CD4-positive, alpha-beta T cell treated with Interleukin-6 for 4 hours (primary cell): Measurements from ENCODE around the gene TUBB1.
"Not testable (repeated sequence)": the region's sequence is repeated elsewhere in the genome, so short reads cannot be mapped to it uniquely, and the experiment has no call there.

Experiments
- DNase-seq: peaks from one replicate; pipeline ENCODE4 v3.0.0-alpha.2; 2020; ENCODE audit warnings: mixed read lengths

The TUBB1 gene

GRCh38 chr20:59024111-59024530, 4.9 kb downstream of the TUBB1 start:
- no peak for DNase-seq

GRCh38 chr20:59025086-59025485, 5.9 kb downstream of the TUBB1 start:
- DNase-seq = no peak

- no peak for DNase-seq
Observed at GRCh38 chr20:59025511-59025910, 6.3 kb downstream of the TUBB1 start.

GRCh38 chr20:59026904-59027740, 7.9 kb downstream of the TUBB1 start:
- DNase-seq = no peak

- DNase-seq = no peak
Observed at GRCh38 chr20:59027741-59028320, 8.6 kb downstream of the TUBB1 start.

GRCh38 chr20:59028812-59029211, 9.6 kb downstream of the TUBB1 start:
- no peak for DNase-seq

- no peak for DNase-seq
Observed at GRCh38 chr20:59030911-59031563, 11.8 kb downstream of the TUBB1 start.

GRCh38 chr20:59031564-59032022, 12.4 kb downstream of the TUBB1 start:
- DNase-seq = peak; percentile 9

- DNase-seq = peak; percentile 99
Observed at GRCh38 chr20:59032023-59032712, 12.9 kb downstream of the TUBB1 start, which contains the start of gene ATP5F1E. Gene ATP5F1E, minus strand, starts transcription at chr20:59032335. Its CDS starts 84 bp downstream, at chr20:59032251.

GRCh38 chr20:59032713-59033059, 13.5 kb downstream of the TUBB1 start:
- no peak for DNase-seq

- no peak for DNase-seq
Observed at GRCh38 chr20:59033093-59033492, 13.9 kb downstream of the TUBB1 start.

- no peak for DNase-seq
Observed at GRCh38 chr20:59033616-59034165, 14.5 kb downstream of the TUBB1 start.

GRCh38 chr20:59035381-59035780, 16.2 kb downstream of the TUBB1 start:
- no peak for DNase-seq

- no peak for DNase-seq
Observed at GRCh38 chr20:59037386-59037785, 18.2 kb downstream of the TUBB1 start.

- DNase-seq = no peak
Observed at GRCh38 chr20:59039233-59039632, 20.0 kb downstream of the TUBB1 start.

- no peak for DNase-seq
Observed at GRCh38 chr20:59040667-59041066, 21.4 kb downstream of the TUBB1 start.

- DNase-seq = not testable (repeated sequence)
Observed at GRCh38 chr20:59041487-59041886, 22.3 kb downstream of the TUBB1 start.

GRCh38 chr20:59042151-59042795, 23.0 kb downstream of the TUBB1 start, which contains the start of gene PRELID3B:
Gene PRELID3B, minus strand, starts transcription at chr20:59042786. Its CDS starts 56 bp downstream, at chr20:59042730.
- no peak for DNase-seq

- peak; percentile 96 for DNase-seq
Observed at GRCh38 chr20:59042796-59043631, 23.8 kb downstream of the TUBB1 start.

- no peak for DNase-seq
Observed at GRCh38 chr20:59043698-59044097, 24.5 kb downstream of the TUBB1 start.

GRCh38 chr20:59044295-59044694, 25.1 kb downstream of the TUBB1 start:
- DNase-seq = no peak
